GM12878 (cell line): Measurements from ENCODE around the gene ZNF134. TPM values are rescaled to one million over a fixed set of nuclear protein-coding genes. Genes with fewer than 3 reads are reported as not detected.
A peak's percentile ranks its signal among the peaks of the same experiment; 100 is the strongest.

Experiments used
- ASH2L ChIP-seq: fragments of 300-600, 200-600 bp; sonication (generic); IDR thresholded peaks from 2 replicates; pipeline ENCODE4 v1.6.1; 2017; ENCODE audit warnings: low read depth, mild to moderate bottlenecking, borderline replicate concordance
- CBX3 ChIP-seq: fragments of 200-600 bp; sonication (generic); IDR thresholded peaks from 2 replicates; pipeline ENCODE4 v1.6.1; 2016; ENCODE audit warnings: low read depth, borderline replicate concordance
- CREM ChIP-seq: IDR thresholded peaks from 2 replicates; pipeline ENCODE4 v1.6.1; 2014; ENCODE audit warnings: antibody characterized with exemption, low read depth
- FOS ChIP-seq: IDR thresholded peaks from 3 replicates; pipeline ENCODE4 v1.6.1; 2011; ENCODE audit warnings: borderline replicate concordance; ENCODE audit not compliant: insufficient read length; ENCODE audit errors: extremely low read depth
- HDAC6 ChIP-seq: fragments of 200-600 bp; sonication (generic); IDR thresholded peaks from one replicate; pipeline ENCODE4 v1.8.0; 2017; ENCODE audit warnings: antibody characterized with exemption; ENCODE audit not compliant: unreplicated experiment
- JUND ChIP-seq: IDR thresholded peaks from 2 replicates; pipeline ENCODE4 v1.6.1; 2012; ENCODE audit warnings: low read depth, mild to moderate bottlenecking, low read length, improper control_type of control experiment, moderate library complexity
- MEF2A ChIP-seq: IDR thresholded peaks from 2 replicates; pipeline ENCODE4 v1.6.1; 2011; ENCODE audit warnings: low read depth, mild to moderate bottlenecking, low read length, moderate library complexity; ENCODE audit not compliant: insufficient read depth
- MEF2B ChIP-seq: fragments of 450-650 bp; IDR thresholded peaks from 2 replicates; pipeline ENCODE4 v1.6.1; 2018; ENCODE audit warnings: mild to moderate bottlenecking, moderate library complexity; ENCODE audit not compliant: partially characterized antibody, poor library complexity, severe bottlenecking
- MTA3 ChIP-seq: IDR thresholded peaks from 2 replicates; pipeline ENCODE4 v1.6.1; 2012; ENCODE audit warnings: low read length, inconsistent platforms, borderline replicate concordance
- MYB ChIP-seq: fragments of 150-350 bp; IDR thresholded peaks from 2 replicates; pipeline ENCODE4 v1.6.1; 2014; ENCODE audit warnings: mild to moderate bottlenecking, low read depth, low read length, borderline replicate concordance
- PAX5 ChIP-seq: IDR thresholded peaks from 2 replicates; pipeline ENCODE4 v1.6.1; 2011; ENCODE audit warnings: low read depth, low read length, borderline replicate concordance
- RELA ChIP-seq: fragments of 450-650 bp; IDR thresholded peaks from 2 replicates; pipeline ENCODE4 v1.8.0; 2014; ENCODE audit warnings: borderline replicate concordance; ENCODE audit not compliant: partially characterized antibody
- SIN3A ChIP-seq: IDR thresholded peaks from 2 replicates; pipeline ENCODE4 v1.6.1; 2012; ENCODE audit warnings: low read depth, low read length, improper control_type of control experiment
- STAT3 ChIP-seq: IDR thresholded peaks from 2 replicates; pipeline ENCODE4 v1.6.1; 2011; ENCODE audit warnings: low read depth, low read length, improper control_type of control experiment
- ZNF207 ChIP-seq: fragments of 450-650 bp; IDR thresholded peaks from 2 replicates; pipeline ENCODE4 v1.6.1; 2014; ENCODE audit warnings: antibody characterized with exemption, mild to moderate bottlenecking, borderline replicate concordance
- ZNF384 ChIP-seq: IDR thresholded peaks from 2 replicates; pipeline ENCODE4 v1.6.1; 2012; ENCODE audit warnings: low read depth, mild to moderate bottlenecking, low read length, improper control_type of control experiment, borderline replicate concordance
- ZZZ3 ChIP-seq: IDR thresholded peaks from 2 replicates; pipeline ENCODE4 v1.6.1; 2011; ENCODE audit warnings: low read depth; ENCODE audit not compliant: control insufficient read depth, insufficient read length
- polyA plus RNA-seq, 11 experiments: library from polyadenylated mRNA; depleted of rRNA in 4 of 11; unstranded in 6 of 11; stranded (reverse) in 5 of 11; fragments of >200 nt; fragmentation: Nextera tagmentation in 4 of 11; fragmentation: Illumina TruSeq in 1 of 11; extraction: Ambion mirVana in 4 of 11; extraction: Trizol in 1 of 11; gene quantifications; 1 replicate in 1 of 11; 2 replicates in 10 of 11; pipeline versions ENCODE4 v1.2.1 to v1.2.3, GENCODE V29; 2011 to 2016; ENCODE audit warnings: inconsistent platforms in 2 of 11, missing spikeins in 2 of 11, low read depth in 1 of 11
- total RNA-seq, 4 experiments: library from RNA; depleted of rRNA in 3 of 4; stranded (reverse); fragments of >200 nt in 3 of 4; fragmentation: Illumina TruSeq in 1 of 4; extraction: Trizol in 1 of 4; gene quantifications; 2 replicates each; pipeline versions ENCODE4 v1.2.1 to v1.2.3, GENCODE V29; 2013 to 2021
- TF ChIP-seq, protein P1 (sequence below): IDR thresholded peaks from 2 replicates; pipeline ENCODE4 v1.6.1; 2011; ENCODE audit warnings: low read depth, low read length, improper control_type of control experiment, borderline replicate concordance
- TF ChIP-seq, protein P2 (sequence below): fragments of 450-650 bp; IDR thresholded peaks from 2 replicates; pipeline ENCODE4 v1.6.1; 2017; ENCODE audit warnings: mild to moderate bottlenecking, low read depth, inconsistent platforms; ENCODE audit not compliant: poor library complexity, severe bottlenecking
- TF ChIP-seq, protein P3 (sequence below): fragments of 450-650 bp; IDR thresholded peaks from 2 replicates; pipeline ENCODE4 v1.6.1; 2017; ENCODE audit warnings: mild to moderate bottlenecking, moderate library complexity
- TF ChIP-seq, protein P4 (sequence below): IDR thresholded peaks from 2 replicates; pipeline ENCODE4 v1.6.1; 2012; ENCODE audit warnings: low read length, inconsistent platforms

Gene ZNF134
- total and polyA plus RNA-seq, 10 of the 15 experiments (the other 5 are each of a cell fraction or from before 2014, with no cell fraction given): 1.6 to 17.6 (median 9.7) TPM

DNA sequence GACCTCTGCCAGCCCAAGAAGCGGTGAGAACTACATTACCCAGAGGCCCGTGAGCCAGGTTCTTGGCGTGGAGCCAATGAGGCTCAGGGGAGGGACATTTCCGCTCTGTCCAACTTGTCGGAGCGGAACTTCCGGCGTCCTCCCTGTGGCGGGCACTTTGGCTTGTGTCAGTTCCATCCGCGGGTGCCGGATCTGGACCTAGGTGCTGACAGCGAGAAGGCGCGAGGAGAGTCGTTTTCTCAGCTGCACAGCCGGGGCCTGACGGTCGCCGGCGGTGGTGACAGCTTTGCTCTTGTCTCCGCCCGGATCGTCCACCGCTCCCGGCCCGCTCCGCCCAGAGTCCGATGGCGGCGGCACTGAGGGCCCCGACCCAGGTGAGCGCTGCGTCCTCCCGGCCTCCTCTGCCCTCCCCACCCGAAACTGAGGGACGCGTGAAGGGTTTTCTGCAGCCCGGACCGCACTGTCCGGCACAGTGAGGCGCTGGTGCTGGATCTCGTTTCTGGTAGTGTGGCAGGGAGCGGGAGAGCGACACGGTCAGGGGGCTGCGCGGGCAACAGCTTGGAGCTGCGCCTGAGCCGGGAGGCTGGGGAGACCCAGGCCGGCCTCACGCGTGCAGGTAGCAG lies 14.2 kb upstream of the ZNF134 start, which contains the start of gene ZNF530 (continued):
- TF ChIP-seq, protein P1, sequence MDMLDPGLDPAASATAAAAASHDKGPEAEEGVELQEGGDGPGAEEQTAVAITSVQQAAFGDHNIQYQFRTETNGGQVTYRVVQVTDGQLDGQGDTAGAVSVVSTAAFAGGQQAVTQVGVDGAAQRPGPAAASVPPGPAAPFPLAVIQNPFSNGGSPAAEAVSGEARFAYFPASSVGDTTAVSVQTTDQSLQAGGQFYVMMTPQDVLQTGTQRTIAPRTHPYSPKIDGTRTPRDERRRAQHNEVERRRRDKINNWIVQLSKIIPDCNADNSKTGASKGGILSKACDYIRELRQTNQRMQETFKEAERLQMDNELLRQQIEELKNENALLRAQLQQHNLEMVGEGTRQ: no peak
- no peak for TF ChIP-seq ASH2L
- peak; percentile 94 for TF ChIP-seq SIN3A
- peak; percentile 77; the same call in 1 of the 2 replicates for TF ChIP-seq CREM
- TF ChIP-seq JUND: no peak
- no peak for TF ChIP-seq ZZZ3
- no peak for TF ChIP-seq MEF2B
- no peak for TF ChIP-seq MYB
- no peak for TF ChIP-seq FOS
- TF ChIP-seq ZNF207: 0 out of 2 replicates have a peak, but pooled peaks have one; percentile 38
- no peak for TF ChIP-seq STAT3
- no peak for TF ChIP-seq ZNF384
- no peak for TF ChIP-seq MEF2A
- TF ChIP-seq, protein P2, sequence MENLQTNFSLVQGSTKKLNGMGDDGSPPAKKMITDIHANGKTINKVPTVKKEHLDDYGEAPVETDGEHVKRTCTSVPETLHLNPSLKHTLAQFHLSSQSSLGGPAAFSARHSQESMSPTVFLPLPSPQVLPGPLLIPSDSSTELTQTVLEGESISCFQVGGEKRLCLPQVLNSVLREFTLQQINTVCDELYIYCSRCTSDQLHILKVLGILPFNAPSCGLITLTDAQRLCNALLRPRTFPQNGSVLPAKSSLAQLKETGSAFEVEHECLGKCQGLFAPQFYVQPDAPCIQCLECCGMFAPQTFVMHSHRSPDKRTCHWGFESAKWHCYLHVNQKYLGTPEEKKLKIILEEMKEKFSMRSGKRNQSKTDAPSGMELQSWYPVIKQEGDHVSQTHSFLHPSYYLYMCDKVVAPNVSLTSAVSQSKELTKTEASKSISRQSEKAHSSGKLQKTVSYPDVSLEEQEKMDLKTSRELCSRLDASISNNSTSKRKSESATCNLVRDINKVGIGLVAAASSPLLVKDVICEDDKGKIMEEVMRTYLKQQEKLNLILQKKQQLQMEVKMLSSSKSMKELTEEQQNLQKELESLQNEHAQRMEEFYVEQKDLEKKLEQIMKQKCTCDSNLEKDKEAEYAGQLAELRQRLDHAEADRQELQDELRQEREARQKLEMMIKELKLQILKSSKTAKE: no peak
- TF ChIP-seq CBX3: no peak
- TF ChIP-seq RELA: peak; percentile 52
- TF ChIP-seq MTA3: no peak
- no peak for TF ChIP-seq HDAC6
- TF ChIP-seq, protein P3, sequence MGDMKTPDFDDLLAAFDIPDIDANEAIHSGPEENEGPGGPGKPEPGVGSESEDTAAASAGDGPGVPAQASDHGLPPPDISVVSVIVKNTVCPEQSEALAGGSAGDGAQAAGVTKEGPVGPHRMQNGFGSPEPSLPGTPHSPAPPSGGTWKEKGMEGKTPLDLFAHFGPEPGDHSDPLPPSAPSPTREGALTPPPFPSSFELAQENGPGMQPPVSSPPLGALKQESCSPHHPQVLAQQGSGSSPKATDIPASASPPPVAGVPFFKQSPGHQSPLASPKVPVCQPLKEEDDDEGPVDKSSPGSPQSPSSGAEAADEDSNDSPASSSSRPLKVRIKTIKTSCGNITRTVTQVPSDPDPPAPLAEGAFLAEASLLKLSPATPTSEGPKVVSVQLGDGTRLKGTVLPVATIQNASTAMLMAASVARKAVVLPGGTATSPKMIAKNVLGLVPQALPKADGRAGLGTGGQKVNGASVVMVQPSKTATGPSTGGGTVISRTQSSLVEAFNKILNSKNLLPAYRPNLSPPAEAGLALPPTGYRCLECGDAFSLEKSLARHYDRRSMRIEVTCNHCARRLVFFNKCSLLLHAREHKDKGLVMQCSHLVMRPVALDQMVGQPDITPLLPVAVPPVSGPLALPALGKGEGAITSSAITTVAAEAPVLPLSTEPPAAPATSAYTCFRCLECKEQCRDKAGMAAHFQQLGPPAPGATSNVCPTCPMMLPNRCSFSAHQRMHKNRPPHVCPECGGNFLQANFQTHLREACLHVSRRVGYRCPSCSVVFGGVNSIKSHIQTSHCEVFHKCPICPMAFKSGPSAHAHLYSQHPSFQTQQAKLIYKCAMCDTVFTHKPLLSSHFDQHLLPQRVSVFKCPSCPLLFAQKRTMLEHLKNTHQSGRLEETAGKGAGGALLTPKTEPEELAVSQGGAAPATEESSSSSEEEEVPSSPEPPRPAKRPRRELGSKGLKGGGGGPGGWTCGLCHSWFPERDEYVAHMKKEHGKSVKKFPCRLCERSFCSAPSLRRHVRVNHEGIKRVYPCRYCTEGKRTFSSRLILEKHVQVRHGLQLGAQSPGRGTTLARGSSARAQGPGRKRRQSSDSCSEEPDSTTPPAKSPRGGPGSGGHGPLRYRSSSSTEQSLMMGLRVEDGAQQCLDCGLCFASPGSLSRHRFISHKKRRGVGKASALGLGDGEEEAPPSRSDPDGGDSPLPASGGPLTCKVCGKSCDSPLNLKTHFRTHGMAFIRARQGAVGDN: no peak
- peak; percentile 65; the same call in 1 of the 2 replicates for TF ChIP-seq PAX5
- TF ChIP-seq, protein P4, sequence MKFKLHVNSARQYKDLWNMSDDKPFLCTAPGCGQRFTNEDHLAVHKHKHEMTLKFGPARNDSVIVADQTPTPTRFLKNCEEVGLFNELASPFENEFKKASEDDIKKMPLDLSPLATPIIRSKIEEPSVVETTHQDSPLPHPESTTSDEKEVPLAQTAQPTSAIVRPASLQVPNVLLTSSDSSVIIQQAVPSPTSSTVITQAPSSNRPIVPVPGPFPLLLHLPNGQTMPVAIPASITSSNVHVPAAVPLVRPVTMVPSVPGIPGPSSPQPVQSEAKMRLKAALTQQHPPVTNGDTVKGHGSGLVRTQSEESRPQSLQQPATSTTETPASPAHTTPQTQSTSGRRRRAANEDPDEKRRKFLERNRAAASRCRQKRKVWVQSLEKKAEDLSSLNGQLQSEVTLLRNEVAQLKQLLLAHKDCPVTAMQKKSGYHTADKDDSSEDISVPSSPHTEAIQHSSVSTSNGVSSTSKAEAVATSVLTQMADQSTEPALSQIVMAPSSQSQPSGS: no peak
